NCI-H1694 treated with DMSO at 0.1 percent for 48 hours (cell line): ENCODE measurements around the gene RBX1.
A peak's percentile ranks its signal among the peaks of the same experiment; 100 is the strongest.

ENCODE experiments used
- DNase-seq: peaks from one replicate; lab custom pipeline; 2025; lab: John Stamatoyannopoulos, UW

The RBX1 gene

GRCh38 chr22:41022470-41023298 lies 71.5 kb downstream of the RBX1 start:
- peak; percentile 68 for DNase-seq
